HG03342 (cell line): ENCODE data around the gene CFI.
"Not testable (repeated sequence)": the region's sequence is repeated elsewhere in the genome, so short reads cannot be mapped to it uniquely, and the experiment has no call there.

Experiments used
- ATAC-seq: cut with Tn5 transposase; IDR thresholded peaks from one replicate; pipeline ENCODE4 v1.9.1; 2021; ENCODE audit warnings: mild to moderate bottlenecking, moderate library complexity; ENCODE audit not compliant: unreplicated experiment

The CFI gene

GRCh38 chr4:109801099-109801789 is 555 bp downstream of the CFI start:
- no peak for ATAC-seq

- ATAC-seq = no peak
These were observed 2.9 kb downstream of the CFI start for GRCh38 chr4:109798866-109799265.

DNA sequence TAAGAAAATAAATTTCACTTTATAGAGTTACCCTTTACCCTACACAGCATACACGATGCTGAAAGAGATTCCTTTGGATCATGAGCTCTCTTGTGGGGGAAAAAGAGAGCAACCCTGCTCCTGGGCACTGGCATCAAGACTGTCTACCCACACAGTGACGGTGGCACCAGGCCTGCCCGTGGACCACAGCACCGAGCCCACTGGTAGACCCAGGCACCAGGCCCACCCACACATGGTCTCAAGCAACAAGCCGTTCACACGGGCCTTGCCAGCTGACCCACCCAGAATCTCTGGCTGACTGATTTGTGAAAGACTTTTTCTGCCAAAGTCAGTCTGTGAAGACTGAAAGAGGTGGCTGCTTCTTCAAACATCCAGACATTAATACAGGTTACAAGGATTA is 6.7 kb downstream of the CFI start:
- no peak for ATAC-seq

GRCh38 chr4:109787807-109788206 is 14.0 kb downstream of the CFI start:
- ATAC-seq = no peak

GRCh38 chr4:109786846-109787245 is 15.0 kb downstream of the CFI start:
- ATAC-seq = no peak

- ATAC-seq = not testable (repeated sequence)
These were observed 19.7 kb downstream of the CFI start for GRCh38 chr4:109782092-109782491.

DNA sequence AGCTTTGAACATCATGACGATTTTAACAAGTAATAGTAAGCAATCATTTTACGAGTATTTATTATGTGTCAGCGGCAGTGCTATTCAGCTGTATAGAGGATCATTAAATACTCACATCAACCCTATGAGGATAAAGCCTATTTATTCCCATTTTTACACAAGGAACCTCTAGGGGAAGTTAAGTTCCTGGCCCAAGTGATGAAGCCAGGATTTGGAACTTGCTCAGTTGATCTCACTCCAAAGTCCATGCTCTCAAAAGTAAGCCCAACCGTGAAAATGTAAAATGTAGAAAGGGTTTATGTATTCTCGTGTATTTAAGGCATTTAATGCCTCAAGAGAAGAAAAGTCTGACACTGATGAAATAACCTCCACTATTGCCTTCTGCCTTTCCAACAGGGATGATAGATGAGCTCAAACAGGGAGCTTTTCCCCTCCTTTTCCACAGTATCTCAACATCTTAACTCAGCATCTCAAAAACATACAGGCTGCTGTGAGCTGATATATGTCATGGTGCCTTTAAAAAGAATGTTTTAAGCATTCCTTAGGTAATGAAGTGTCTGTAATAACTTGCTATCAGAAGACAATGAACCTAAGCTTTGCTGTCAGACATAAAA is 36.9 kb downstream of the CFI start:
- ATAC-seq = no peak

DNA sequence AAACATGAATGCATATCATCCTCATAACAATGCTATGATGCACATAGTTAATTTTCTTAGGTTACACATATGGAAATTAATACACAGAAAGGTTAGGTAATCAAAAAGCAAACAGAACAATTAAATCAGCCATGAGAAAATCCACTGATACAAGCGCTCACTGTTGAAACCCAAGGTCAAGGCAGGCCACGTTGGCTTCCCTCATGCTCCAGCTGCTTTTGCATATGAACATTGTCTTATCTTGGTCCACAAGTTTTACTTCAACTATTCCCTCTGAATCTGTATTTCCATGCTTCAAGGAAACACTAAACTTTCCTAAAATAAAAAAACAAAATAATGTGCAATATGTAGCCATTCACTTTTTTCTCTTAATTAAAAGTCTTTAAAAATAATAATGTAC is 37.4 kb downstream of the CFI start:
- ATAC-seq = no peak

DNA sequence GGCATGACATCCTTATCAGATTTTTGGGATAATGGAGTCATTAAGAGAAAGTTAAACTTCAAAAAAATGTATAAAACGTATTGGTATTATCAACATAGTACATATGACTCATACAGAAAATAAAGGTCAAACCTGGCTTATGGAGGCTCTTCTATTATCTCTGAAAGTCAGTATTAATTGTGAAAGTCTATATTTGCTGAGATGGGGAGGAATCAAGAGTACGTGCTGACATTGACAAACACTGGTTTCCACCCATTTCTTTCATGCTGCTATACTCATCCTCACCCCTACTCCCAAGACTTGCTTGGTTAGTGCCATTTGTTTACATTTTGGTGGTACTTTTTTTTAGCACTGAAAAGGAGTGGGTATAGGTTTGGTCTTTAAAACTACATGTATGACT is 41.1 kb downstream of the CFI start:
- no peak for ATAC-seq

DNA sequence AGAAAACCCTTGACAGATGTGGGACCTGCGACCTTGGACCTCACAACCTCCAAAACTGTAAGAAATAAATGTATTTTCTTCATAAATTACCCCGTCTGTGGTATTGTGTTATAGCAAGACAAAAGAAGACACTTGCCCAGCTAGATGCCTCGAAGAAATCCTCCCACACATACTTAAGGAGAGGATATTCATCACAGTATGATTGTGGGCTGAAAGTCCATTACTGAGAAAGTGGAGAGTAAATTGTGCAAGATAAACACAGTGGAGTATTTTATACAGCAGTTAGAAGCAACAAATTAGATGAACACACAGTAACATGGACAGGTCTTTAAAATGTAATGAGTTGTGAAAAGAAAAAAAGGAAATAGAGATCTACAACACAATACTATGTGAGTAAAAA is 46.1 kb downstream of the CFI start:
- no peak for ATAC-seq

DNA sequence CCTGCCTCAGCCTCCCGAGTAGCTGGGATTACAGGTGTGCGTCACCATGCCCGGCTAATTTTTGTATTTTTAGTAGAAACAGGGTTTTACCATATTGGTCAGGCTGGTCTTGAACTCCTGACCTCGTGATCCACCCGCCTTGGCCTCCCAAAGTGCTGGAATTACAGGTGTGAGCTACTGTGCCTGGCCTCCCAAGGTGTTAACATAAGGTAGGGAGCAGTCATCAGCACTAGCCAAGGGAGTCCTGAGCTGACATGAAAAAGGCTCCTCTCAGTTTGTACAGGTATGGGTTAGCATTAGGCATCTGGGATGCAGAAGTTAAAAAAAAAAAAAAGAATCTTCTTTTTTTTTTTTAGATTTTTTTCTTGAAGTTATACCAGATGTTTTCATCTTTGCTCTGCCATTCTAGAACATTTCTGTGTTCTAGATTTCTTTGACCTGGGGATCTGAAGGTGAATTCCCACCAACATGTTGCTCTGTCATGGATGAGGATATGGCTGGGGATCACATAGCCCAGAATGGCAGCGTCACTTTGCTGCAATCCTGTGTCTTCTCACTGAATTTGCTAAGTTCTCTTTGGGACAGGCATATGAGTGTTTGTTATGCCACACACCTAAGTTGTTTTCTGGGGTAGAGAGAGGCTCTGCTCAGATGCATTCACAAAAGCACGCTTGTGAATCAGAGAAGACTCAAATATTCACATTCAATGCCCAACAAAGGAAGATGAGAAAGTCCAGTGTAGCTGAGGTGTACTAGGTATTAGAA is 47.5 kb downstream of the CFI start:
- ATAC-seq = no peak

DNA sequence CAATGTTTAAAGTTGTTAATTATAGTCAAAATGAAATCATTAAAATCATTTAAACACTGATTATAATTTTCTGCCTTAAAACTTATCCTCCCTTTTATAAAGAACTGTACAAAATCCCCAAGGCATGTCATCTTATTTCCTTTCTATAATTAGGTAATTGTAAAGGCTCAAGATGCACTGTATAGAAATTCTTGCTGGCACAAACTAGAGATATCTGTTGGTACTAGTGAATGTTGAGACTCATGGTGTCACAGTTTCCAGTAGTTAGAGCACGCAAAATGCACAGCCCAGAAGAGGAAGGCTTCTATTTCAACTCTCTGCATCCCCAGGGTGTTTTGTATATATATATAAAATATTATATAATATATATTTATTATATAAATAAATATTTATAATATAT is 49.3 kb downstream of the CFI start:
- ATAC-seq = no peak

GRCh38 chr4:109751852-109752251 is 49.9 kb downstream of the CFI start:
- no peak for ATAC-seq

GRCh38 chr4:109750652-109751244 is 51.1 kb downstream of the CFI start:
- ATAC-seq = no peak

GRCh38 chr4:109749388-109750082 is 52.3 kb downstream of the CFI start:
- ATAC-seq = no peak

GRCh38 chr4:109748114-109748513 is 53.7 kb downstream of the CFI start:
- ATAC-seq = no peak

- no peak for ATAC-seq
These were observed 55.1 kb downstream of the CFI start for GRCh38 chr4:109746728-109747127.

DNA sequence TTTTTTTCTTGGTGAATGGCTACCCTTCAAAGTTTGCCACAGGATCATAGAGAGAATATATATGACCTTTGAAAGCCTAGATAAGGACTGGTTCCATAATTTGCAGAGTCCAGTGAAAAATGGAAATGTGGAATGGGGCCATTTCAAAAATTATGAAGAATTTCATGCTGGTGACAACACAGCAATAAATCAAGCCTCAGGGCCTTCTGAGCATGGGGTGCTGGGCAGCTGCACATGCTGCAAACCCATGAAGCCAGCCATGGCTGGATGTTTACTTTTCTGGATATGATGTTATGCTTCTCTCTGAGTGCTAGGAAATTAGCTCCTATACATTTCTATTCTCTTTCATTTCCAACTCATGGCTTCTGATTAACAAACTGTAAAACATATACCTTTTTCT is 56.0 kb downstream of the CFI start:
- ATAC-seq = no peak

DNA sequence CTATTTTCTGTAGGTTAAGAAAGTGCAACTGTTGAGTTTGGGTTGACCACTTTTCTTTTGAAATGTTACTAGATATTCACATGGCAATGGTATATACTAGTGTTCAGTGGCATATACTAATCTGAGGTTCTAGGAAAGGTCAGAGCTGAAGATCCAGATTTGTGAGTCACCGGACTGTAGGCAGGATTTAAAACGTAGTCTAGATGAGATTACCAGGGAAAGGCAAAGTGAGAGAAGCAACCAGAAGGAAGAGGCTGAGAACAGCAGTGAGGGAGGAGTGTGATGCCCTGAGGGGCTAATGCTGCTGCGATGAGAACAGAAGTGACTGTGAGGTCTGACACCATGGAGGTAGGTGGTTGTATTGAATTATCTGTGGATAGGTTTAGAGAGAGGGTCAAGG is 62.3 kb downstream of the CFI start:
- ATAC-seq = no peak

DNA sequence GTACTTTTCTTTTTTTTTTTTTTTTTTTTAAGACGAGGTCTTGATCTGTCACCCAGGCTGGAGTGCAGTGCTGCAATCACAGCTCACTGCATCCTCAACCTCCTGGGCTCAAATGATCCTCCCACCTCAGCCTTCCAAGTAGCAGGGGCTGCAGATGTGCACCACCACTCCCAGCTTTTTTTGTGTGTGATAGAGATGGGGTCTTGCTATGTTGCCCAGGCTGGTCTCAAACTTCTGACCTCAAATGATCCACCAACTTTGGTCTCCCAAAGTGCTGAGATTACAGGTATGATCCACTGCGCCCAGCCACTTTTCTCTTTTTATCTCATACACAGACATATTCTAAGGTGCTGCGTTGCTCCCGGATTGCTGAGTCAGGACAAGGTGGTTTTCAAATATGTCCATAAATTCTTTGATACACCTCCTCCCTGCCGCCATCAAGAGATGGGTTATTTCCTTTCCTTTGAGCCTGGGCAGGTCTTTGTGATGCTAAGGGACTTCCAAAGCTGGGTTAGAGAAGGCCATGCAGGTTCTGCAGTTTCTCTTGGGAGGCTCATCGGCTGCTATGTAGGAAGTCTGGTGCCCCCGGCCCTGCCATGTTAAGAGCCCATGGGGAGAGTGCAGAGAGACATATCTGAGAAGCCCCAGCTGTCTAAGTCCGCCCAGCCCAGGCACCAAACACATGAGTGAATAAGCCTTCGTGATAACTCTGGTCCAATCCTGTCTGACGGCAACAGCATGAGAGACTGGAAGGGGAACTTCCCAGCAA is 63.5 kb downstream of the CFI start:
- ATAC-seq = no peak
